B cell (primary cell): ENCODE results near the gene CCDC60. TPM values are rescaled to one million over a fixed set of nuclear protein-coding genes. Genes with fewer than 3 reads are reported as not detected.

Source experiments
- ATAC-seq: fragments of 200-7000 bp; cut with Tn5 transposase; one replicate; pipeline ENCODE4 v1.10.0; 2021; ENCODE audit warnings: low read depth, mild to moderate bottlenecking, moderate number of reproducible peaks, moderate library complexity
- CTCF ChIA-PET: fragments of 350-600 bp; sonication (Branson Sonifier 250); formaldehyde crosslinking; loops from one replicate; lab custom pipeline; 2021; ENCODE audit warnings: antibody characterized with exemption, inconsistent platforms; lab: Charles Lee
- POLR2A ChIA-PET: fragments of 350-600 bp; sonication (Branson Sonifier 250); formaldehyde crosslinking; loops from one replicate; lab custom pipeline; 2021; ENCODE audit warnings: antibody characterized with exemption; lab: Charles Lee
- DNase-seq: peaks from one replicate; pipeline ENCODE4 v3.0.0; 2013
- H2AFZ ChIP-seq: 2 replicates; pipeline ENCODE4 v1.6.1; 2012; ENCODE audit warnings: mild to moderate bottlenecking, low read depth, low read length; ENCODE audit not compliant: insufficient read depth, poor library complexity, severe bottlenecking
- H3K27ac ChIP-seq, 2 donors: 1 replicate in 1 of 2; 2 replicates in 1 of 2; pipeline ENCODE4 v1.5.1; 2012 to 2013; ENCODE audit warnings: low read length in 2 of 2, mild to moderate bottlenecking in 2 of 2, moderate library complexity in 1 of 2
- H3K27me3 ChIP-seq, 4 experiments: fragments of 200-600 bp in 1 of 4; sonication (generic) in 1 of 4; replicated peaks in 1 of 4; 1 replicate in 2 of 4; 2 replicates in 2 of 4; pipeline versions ENCODE4 v1.6.1 to v1.7.0; 2013 to 2016; ENCODE audit warnings: low read length in 3 of 4, mild to moderate bottlenecking in 2 of 4, mixed read lengths in 1 of 4, moderate library complexity in 1 of 4; ENCODE audit not compliant: insufficient read depth in 4 of 4, control insufficient read depth in 3 of 4; ENCODE audit errors: control extremely low read depth in 1 of 4
- H3K36me3 ChIP-seq, 2 experiments: replicated peaks in 1 of 2; 1 replicate in 1 of 2; 2 replicates in 1 of 2; pipeline versions ENCODE4 v1.6.1 to v1.7.1; 2013; ENCODE audit warnings: low read length in 1 of 2; ENCODE audit not compliant: insufficient read depth in 2 of 2, control insufficient read depth in 1 of 2; ENCODE audit errors: control extremely low read depth in 1 of 2, extremely low read depth in 1 of 2
- H3K4me1 ChIP-seq, 2 donors: fragments of 200-600 bp in 1 of 2; sonication (generic) in 1 of 2; 1 replicate in 1 of 2; 2 replicates in 1 of 2; pipeline versions ENCODE4 v1.5.1 to v1.6.1; 2013 to 2017; ENCODE audit warnings: low read length in 2 of 2; ENCODE audit not compliant: control insufficient read depth in 2 of 2, insufficient read depth in 2 of 2
- H3K4me2 ChIP-seq: replicated peaks from 2 replicates; pipeline ENCODE3; 2012; ENCODE audit warnings: mild to moderate bottlenecking, low read depth, low read length; ENCODE audit not compliant: poor library complexity, severe bottlenecking
- H3K4me3 ChIP-seq, 5 experiments: fragments of 200-600 bp in 1 of 5; sonication (generic) in 1 of 5; 1 replicate in 3 of 5; 2 replicates in 2 of 5; pipeline versions ENCODE4 v1.5.1 to v1.7.0; 2011 to 2016; ENCODE audit warnings: low read length in 4 of 5, mild to moderate bottlenecking in 4 of 5, low read depth in 2 of 5, control low read depth in 1 of 5, moderate library complexity in 1 of 5; ENCODE audit not compliant: insufficient read depth in 1 of 5; ENCODE audit errors: control extremely low read depth in 1 of 5, extremely low read depth in 1 of 5
- H3K79me2 ChIP-seq: fragments of 200-600 bp; sonication (generic); one replicate; pipeline ENCODE4 v1.6.0; 2016; ENCODE audit warnings: low read length; ENCODE audit not compliant: control insufficient read depth, insufficient read depth
- H3K9ac ChIP-seq: fragments of 200-600 bp; sonication (generic); 2 replicates; pipeline ENCODE4 v1.6.1; 2017; ENCODE audit warnings: mild to moderate bottlenecking, low read length, moderate library complexity
- H3K9me3 ChIP-seq, 3 donors: one replicate each; pipeline versions ENCODE4 v1.6.1 to v1.7.1; 2013; ENCODE audit warnings: low read length in 2 of 3; ENCODE audit not compliant: control insufficient read depth in 2 of 3, insufficient read depth in 1 of 3; ENCODE audit errors: control extremely low read depth in 1 of 3
- H4K20me1 ChIP-seq: 2 replicates; pipeline ENCODE4 v1.6.0; 2012; ENCODE audit warnings: mild to moderate bottlenecking, low read length; ENCODE audit not compliant: insufficient read depth, control insufficient read depth, poor library complexity, severe bottlenecking
- H3K27ac Mint-ChIP-seq: one replicate; pipeline ENCODE4 v1.8.0; 2021; ENCODE audit warnings: mixed read lengths
- H3K27me3 Mint-ChIP-seq: one replicate; pipeline ENCODE4 v1.8.0; 2021; ENCODE audit warnings: mixed read lengths
- H3K4me1 Mint-ChIP-seq: one replicate; pipeline ENCODE4 v1.8.0; 2021; ENCODE audit warnings: mixed read lengths
- H3K4me3 Mint-ChIP-seq: one replicate; pipeline ENCODE4 v1.8.0; 2021; ENCODE audit warnings: mixed read lengths
- H3K9me3 Mint-ChIP-seq: one replicate; pipeline ENCODE4 v1.8.0; 2022; ENCODE audit warnings: mixed read lengths; ENCODE audit not compliant: insufficient read depth
- CTCF ChIP-seq: fragments of 200-600 bp; IDR thresholded peaks from one replicate; pipeline ENCODE4 v1.8.0; 2022; ENCODE audit warnings: antibody characterized with exemption, mild to moderate bottlenecking
- EZH2 ChIP-seq: IDR thresholded peaks from 2 replicates; pipeline ENCODE4 v1.6.1; 2012; ENCODE audit warnings: borderline replicate concordance, low read depth, mild to moderate bottlenecking, moderate library complexity, low read length; ENCODE audit not compliant: insufficient read depth, poor library complexity, severe bottlenecking
- WGBS: methylation state at CpG from one replicate; pipeline ENCODE4 v1.1.5; 2013; ENCODE audit warnings: missing lambda C conversion rate; ENCODE audit not compliant: insufficient coverage; 5-methylcytosine and 5-hydroxymethylcytosine counted together
- intact Hi-C: fragments of 100-400 bp; cut with micrococcal nuclease; formaldehyde crosslinking; loops from one replicate; pipeline ENCODE4 v1.10.0; 2022
- polyA plus RNA-seq: library from polyadenylated mRNA; depleted of rRNA; stranded (reverse); fragments of >200 nt; gene quantifications from 2 replicates; pipeline ENCODE4 v1.2.3, GENCODE V29; 2012
- total RNA-seq, 2 donors: library from RNA; stranded (reverse); fragments of 120-200 nt in 1 of 2; gene quantifications; 1 replicate in 1 of 2; 2 replicates in 1 of 2; pipeline versions ENCODE4 v1.2.3 to v1.2.4, GENCODE V29; 2013 to 2022

CCDC60 gene
- total and polyA plus RNA-seq, 2 donors (not counting 1 experiment from before 2014, with no cell fraction given), result not detected

- no peak overlapping the region for H3K9ac ChIP-seq
- H3K27me3 Mint-ChIP-seq, result peaks cover 13% of the 10 kb centered on the region
- no peak overlapping the region for H3K27ac ChIP-seq
- no peak for ATAC-seq
- ChIA-PET POLR2A (no interaction called here), CTCF (interaction anchor here (0.5 to 1.0 kb wide), 3 partner anchors 8 to 37 kb away, joined by 3 to 6 read pairs (median 3); no protein-coding TSS in a partner anchor)
- no peak for TF ChIP-seq EZH2
- no peak overlapping the region for H3K27ac Mint-ChIP-seq
- no peak overlapping the region for H2AFZ ChIP-seq
- no peaks in the 10 kb centered on the region for H3K79me2 ChIP-seq
- H3K4me2 ChIP-seq, result no peak overlapping the region
- no peaks in the 10 kb centered on the region for H3K36me3 ChIP-seq
- no peaks in the 10 kb centered on the region for H3K9me3 Mint-ChIP-seq
- no peaks in the 10 kb centered on the region for H3K9me3 ChIP-seq
- 77% methylated on average over 2 of the region's 3 CpGs for WGBS
- no peak overlapping the region for H3K4me3 Mint-ChIP-seq
- H3K4me1 ChIP-seq, result no peaks in the 10 kb centered on the region
- H3K4me1 Mint-ChIP-seq, result no peaks in the 10 kb centered on the region
- intact Hi-C loops, result no loop called here
- H4K20me1 ChIP-seq, result no peaks in the 10 kb centered on the region
- peaks cover 0 to 4% (median 2%) of the 10 kb centered on the region in 4 experiments for H3K27me3 ChIP-seq
- no peak for DNase-seq
- H3K4me3 ChIP-seq, result no peak overlapping the region
These were observed 111.9 kb downstream of the CCDC60 start for GRCh38 chr12:119446459-119446858.

- H2AFZ ChIP-seq, result no peak overlapping the region
- Mint-ChIP-seq H3K27me3 (peaks cover 17% of the 10 kb centered on the region), H3K27ac (no peak overlapping the region), H3K4me3 (no peak overlapping the region), H3K4me1 (no peaks in the 10 kb centered on the region), H3K9me3 (no peaks in the 10 kb centered on the region)
- H3K4me2 ChIP-seq, result no peak overlapping the region
- 60% methylated on average over 5 of the region's 7 CpGs for WGBS
- CTCF ChIA-PET, result no interaction called here
- peaks cover 0 to 4% (median 2%) of the 10 kb centered on the region in 4 experiments for H3K27me3 ChIP-seq
- no peak overlapping the region for H3K9ac ChIP-seq
- H3K4me1 ChIP-seq, result no peaks in the 10 kb centered on the region
- H3K79me2 ChIP-seq, result no peaks in the 10 kb centered on the region
- no peak overlapping the region for H3K27ac ChIP-seq
- no peaks in the 10 kb centered on the region for H3K9me3 ChIP-seq
- no peak overlapping the region for H3K4me3 ChIP-seq
- POLR2A ChIA-PET, result no interaction called here
- intact Hi-C loops, result no loop called here
- TF ChIP-seq EZH2, result no peak
- TF ChIP-seq CTCF, result no peak
- DNase-seq, result no peak
- H4K20me1 ChIP-seq, result no peaks in the 10 kb centered on the region
- no peaks in the 10 kb centered on the region for H3K36me3 ChIP-seq
- no peak for ATAC-seq
These were observed 112.6 kb downstream of the CCDC60 start for GRCh38 chr12:119447126-119447525.
